Measurements from ENCODE around the gene MRPS25. TPM values are rescaled to one million over a fixed set of nuclear protein-coding genes. Genes with fewer than 3 reads are reported as not detected.

Gene MRPS25
- polyA plus RNA-seq, 1 donor from 2014 or later, result 74.4 TPM

GRCh38 chr3:15094187-15094875, 29.2 kb upstream of the MRPS25 start:
- no peaks in the 10 kb centered on the region for H4K20me1 ChIP-seq (ENCODE audit: insufficient read depth)
- H2AFZ ChIP-seq (ENCODE audit: low read depth, low read length), result no peak overlapping the region
- no peaks in the 10 kb centered on the region for H3K9me3 ChIP-seq (ENCODE audit: low read length)
- H3K79me2 ChIP-seq (replicated peaks; ENCODE audit: insufficient read depth, low read length), result peaks cover 23% of the 10 kb centered on the region
- H3K9ac ChIP-seq (ENCODE audit: low read length), result no peak overlapping the region
- H3K4me3 ChIP-seq (ENCODE audit: low read length), result no peak overlapping the region
- TF ChIP-seq CTCF (IDR thresholded peaks at IDR 0.05; ENCODE audit: poor library complexity, severe bottlenecking), result no peak
- TF ChIP-seq MXI1 (conservative IDR thresholded peaks at IDR 0.05; ENCODE audit: poor library complexity, severe bottlenecking), result no peak
- TF ChIP-seq EZH2 (IDR thresholded peaks at IDR 0.05; ENCODE audit: borderline replicate concordance, insufficient read depth, low read length, poor library complexity, severe bottlenecking), result no peak
- TF ChIP-seq POLR2AphosphoS5 (IDR thresholded peaks at IDR 0.05), result no peak
- no peak for TF ChIP-seq RAD21 (conservative IDR thresholded peaks at IDR 0.05)
- no peak for TF ChIP-seq SMC3 (conservative IDR thresholded peaks at IDR 0.05; ENCODE audit: poor library complexity)
- TF ChIP-seq EP300 (conservative IDR thresholded peaks at IDR 0.05; ENCODE audit: poor library complexity, severe bottlenecking), result no peak
- TF ChIP-seq TAF1 (IDR thresholded peaks at IDR 0.05; ENCODE audit: low read depth), result no peak
- H3F3A ChIP-seq (ENCODE audit: insufficient read depth, low read length, poor library complexity, severe bottlenecking), result no peaks in the 10 kb centered on the region
- no peak overlapping the region for H3K4me2 ChIP-seq (ENCODE audit: low read length)
- H3K27ac ChIP-seq (ENCODE audit: low read length), result no peak overlapping the region
- no peaks in the 10 kb centered on the region for H3K9me2 ChIP-seq (ENCODE audit: insufficient read depth, low read length)
- peaks cover 5% of the 10 kb centered on the region for H3K36me3 ChIP-seq (ENCODE audit: insufficient read depth, low read length)
- H3K27me3 ChIP-seq (ENCODE audit: insufficient read depth, low read depth, low read length), result no peaks in the 10 kb centered on the region

- Histone ChIP-seq H3K27me3 (ENCODE audit: insufficient read depth, low read depth, low read length) (no peaks in the 10 kb centered on the region), H3K27ac (ENCODE audit: low read length) (no peak overlapping the region), H3K79me2 (replicated peaks; ENCODE audit: insufficient read depth, low read length) (peaks cover 12% of the 10 kb centered on the region), H3K9me2 (ENCODE audit: insufficient read depth, low read length) (no peaks in the 10 kb centered on the region), H3K36me3 (ENCODE audit: insufficient read depth, low read length) (peaks cover 5% of the 10 kb centered on the region), H3F3A (ENCODE audit: insufficient read depth, low read length, poor library complexity, severe bottlenecking) (no peaks in the 10 kb centered on the region), H3K4me2 (ENCODE audit: low read length) (no peak overlapping the region), H3K9me3 (ENCODE audit: low read length) (no peaks in the 10 kb centered on the region), H3K4me3 (ENCODE audit: low read length) (no peak overlapping the region), H2AFZ (ENCODE audit: low read depth, low read length) (no peak overlapping the region), H4K20me1 (ENCODE audit: insufficient read depth) (no peaks in the 10 kb centered on the region), H3K9ac (ENCODE audit: low read length) (no peak overlapping the region)
- TF ChIP-seq TAF1 (IDR thresholded peaks at IDR 0.05; ENCODE audit: low read depth) (no peak), REST (IDR thresholded peaks at IDR 0.05; ENCODE audit: borderline replicate concordance) (no peak), POLR2AphosphoS5 (IDR thresholded peaks at IDR 0.05) (no peak), RAD21 (conservative IDR thresholded peaks at IDR 0.05) (no peak), CTCF (IDR thresholded peaks at IDR 0.05; ENCODE audit: poor library complexity, severe bottlenecking) (no peak), MXI1 (conservative IDR thresholded peaks at IDR 0.05; ENCODE audit: poor library complexity, severe bottlenecking) (no peak), EP300 (conservative IDR thresholded peaks at IDR 0.05; ENCODE audit: poor library complexity, severe bottlenecking) (no peak), SMC3 (conservative IDR thresholded peaks at IDR 0.05; ENCODE audit: poor library complexity) (no peak), EZH2 (IDR thresholded peaks at IDR 0.05; ENCODE audit: borderline replicate concordance, insufficient read depth, low read length, poor library complexity, severe bottlenecking) (no peak)
These were observed 27.6 kb upstream of the MRPS25 start for GRCh38 chr3:15092686-15093085.
